ENCODE results near the gene SCGB1C1.
"Not testable (repeated sequence)": the region's sequence is repeated elsewhere in the genome, so short reads cannot be mapped to it uniquely, and the experiment has no call there.

DNA sequence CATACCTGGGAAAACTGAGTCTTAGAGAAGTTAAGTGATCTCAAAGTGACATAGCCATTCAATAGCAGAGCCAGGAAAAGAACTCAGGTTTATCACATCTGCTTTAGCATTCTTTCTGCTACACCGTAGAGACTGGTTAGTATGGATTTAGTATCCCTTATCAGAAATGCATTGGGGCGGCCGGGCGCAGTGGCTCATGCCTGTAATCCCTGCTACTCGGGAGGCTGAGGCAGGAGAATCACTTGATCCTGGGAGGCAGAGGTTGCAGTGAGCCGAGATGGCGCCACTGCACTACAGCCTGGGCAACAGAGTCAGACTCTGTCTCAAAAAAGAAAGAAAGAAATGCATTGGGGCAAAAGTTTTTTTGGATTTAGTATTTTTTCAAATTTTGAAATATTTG, 45.5 kb downstream of the SCGB1C1 start:
- TF ChIP-seq, protein P1, sequence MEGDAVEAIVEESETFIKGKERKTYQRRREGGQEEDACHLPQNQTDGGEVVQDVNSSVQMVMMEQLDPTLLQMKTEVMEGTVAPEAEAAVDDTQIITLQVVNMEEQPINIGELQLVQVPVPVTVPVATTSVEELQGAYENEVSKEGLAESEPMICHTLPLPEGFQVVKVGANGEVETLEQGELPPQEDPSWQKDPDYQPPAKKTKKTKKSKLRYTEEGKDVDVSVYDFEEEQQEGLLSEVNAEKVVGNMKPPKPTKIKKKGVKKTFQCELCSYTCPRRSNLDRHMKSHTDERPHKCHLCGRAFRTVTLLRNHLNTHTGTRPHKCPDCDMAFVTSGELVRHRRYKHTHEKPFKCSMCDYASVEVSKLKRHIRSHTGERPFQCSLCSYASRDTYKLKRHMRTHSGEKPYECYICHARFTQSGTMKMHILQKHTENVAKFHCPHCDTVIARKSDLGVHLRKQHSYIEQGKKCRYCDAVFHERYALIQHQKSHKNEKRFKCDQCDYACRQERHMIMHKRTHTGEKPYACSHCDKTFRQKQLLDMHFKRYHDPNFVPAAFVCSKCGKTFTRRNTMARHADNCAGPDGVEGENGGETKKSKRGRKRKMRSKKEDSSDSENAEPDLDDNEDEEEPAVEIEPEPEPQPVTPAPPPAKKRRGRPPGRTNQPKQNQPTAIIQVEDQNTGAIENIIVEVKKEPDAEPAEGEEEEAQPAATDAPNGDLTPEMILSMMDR (IDR thresholded peaks at IDR 0.05; ENCODE audit: poor library complexity) = not testable (repeated sequence)
- not testable (repeated sequence) for TF ChIP-seq EZH2phosphoT487 (IDR thresholded peaks at IDR 0.05; ENCODE audit: low read depth, severe bottlenecking, unreplicated experiment); EZH2 (IDR thresholded peaks at IDR 0.05; ENCODE audit: borderline replicate concordance)

Measured in hepatocyte (in vitro differentiated cells).